Hepatocyte (in vitro differentiated cells): Measurements from ENCODE around the gene NGFR. TPM values are rescaled to one million over a fixed set of nuclear protein-coding genes. Genes with fewer than 3 reads are reported as not detected.

Source experiments
- DNase-seq: peaks from one replicate; pipeline ENCODE4 v3.0.0-alpha.2; 2016; ENCODE audit warnings: low spot score
- H2AFZ ChIP-seq: fragments of 200-600 bp; sonication (generic); 2 replicates; pipeline ENCODE4 v1.6.0; 2016; ENCODE audit warnings: antibody characterized with exemption, mild to moderate bottlenecking
- H3K27ac ChIP-seq: fragments of 200-600 bp; sonication (generic); 2 replicates; pipeline ENCODE4 v1.5.1; 2016; ENCODE audit warnings: mild to moderate bottlenecking
- H3K27me3 ChIP-seq: fragments of 200-600 bp; sonication (generic); 2 replicates; pipeline ENCODE4 v1.6.1; 2016
- H3K36me3 ChIP-seq: fragments of 200-600 bp; sonication (generic); replicated peaks from 2 replicates; pipeline ENCODE4 v1.5.1; 2016; ENCODE audit warnings: low read depth; ENCODE audit not compliant: insufficient read depth
- H3K4me1 ChIP-seq: fragments of 200-600 bp; sonication (generic); 2 replicates; pipeline ENCODE4 v1.5.1; 2016; ENCODE audit warnings: mild to moderate bottlenecking, moderate library complexity; ENCODE audit not compliant: insufficient read depth
- H3K4me2 ChIP-seq: fragments of 200-600 bp; sonication (generic); 2 replicates; pipeline ENCODE4 v1.6.0; 2016
- H3K4me3 ChIP-seq: fragments of 200-600 bp; sonication (generic); 2 replicates; pipeline ENCODE4 v1.5.1; 2016; ENCODE audit warnings: mild to moderate bottlenecking
- H3K79me2 ChIP-seq: fragments of 200-600 bp; sonication (generic); 2 replicates; pipeline ENCODE4 v1.6.0; 2017; ENCODE audit warnings: mild to moderate bottlenecking
- H3K9me2 ChIP-seq: fragments of 200-600 bp; sonication (generic); replicated peaks from 2 replicates; pipeline ENCODE4 v1.6.0; 2017; ENCODE audit warnings: mild to moderate bottlenecking; ENCODE audit not compliant: insufficient read depth
- H3K9me3 ChIP-seq: fragments of 200-600 bp; sonication (generic); 2 replicates; pipeline ENCODE4 v1.5.1; 2016; ENCODE audit warnings: low read depth, mild to moderate bottlenecking
- H4K20me1 ChIP-seq: fragments of 200-600 bp; sonication (generic); 2 replicates; pipeline ENCODE4 v1.6.0; 2016; ENCODE audit warnings: mild to moderate bottlenecking; ENCODE audit not compliant: insufficient read depth, poor library complexity, severe bottlenecking
- CTCF ChIP-seq: fragments of 200-600 bp; sonication (generic); IDR thresholded peaks from 2 replicates; pipeline ENCODE4 v1.5.1; 2016; ENCODE audit warnings: antibody characterized with exemption, mild to moderate bottlenecking; ENCODE audit not compliant: poor library complexity
- EZH2 ChIP-seq: fragments of 200-600 bp; sonication (generic); IDR thresholded peaks from 2 replicates; pipeline ENCODE4 v1.6.1; 2016; ENCODE audit warnings: antibody characterized with exemption, mild to moderate bottlenecking, borderline replicate concordance
- EZH2phosphoT487 ChIP-seq: fragments of 200-600 bp; sonication (generic); IDR thresholded peaks from one replicate; pipeline ENCODE4 v1.6.1; 2018; ENCODE audit warnings: antibody characterized with exemption, mild to moderate bottlenecking, low read depth, moderate library complexity; ENCODE audit not compliant: unreplicated experiment, severe bottlenecking
- WGBS: methylation state at CpG from one replicate; pipeline ENCODE4 v1.1.6; 2016; ENCODE audit warnings: low lambda C conversion rate; ENCODE audit errors: missing lambda C conversion rate; 5-methylcytosine and 5-hydroxymethylcytosine counted together
- polyA plus RNA-seq: library from polyadenylated mRNA; unstranded; fragments of >200 nt; fragmentation: Nextera tagmentation; extraction: Ambion mirVana; gene quantifications from 2 replicates; pipeline ENCODE4 v1.2.1, GENCODE V29; 2016
- total RNA-seq: library from RNA; depleted of rRNA; stranded (reverse); fragments of >200 nt; gene quantifications from 2 replicates; pipeline ENCODE4 v1.2.3, GENCODE V29; 2014

Gene NGFR
- total and polyA plus RNA-seq, 2 experiments from 2014 or later: 3.6 to 5.6 TPM

GRCh38 chr17:49520386-49521087, 25.4 kb downstream of the NGFR start:
- 92% methylated on average over 10 of the region's 10 CpGs for WGBS
- H4K20me1 ChIP-seq: no peaks in the 10 kb centered on the region

GRCh38 chr17:49521088-49521450, 26.0 kb downstream of the NGFR start:
- H3K27me3 ChIP-seq: no peaks in the 10 kb centered on the region
- H4K20me1 ChIP-seq: no peaks in the 10 kb centered on the region
- peaks cover 2% of the 10 kb centered on the region for H3K4me1 ChIP-seq
- 97% methylated on average over 8 of the region's 8 CpGs for WGBS
- H3K9me2 ChIP-seq: no peaks in the 10 kb centered on the region
- H3K4me2 ChIP-seq: no peak overlapping the region
- TF ChIP-seq EZH2: no peak
- no peak for TF ChIP-seq CTCF
- TF ChIP-seq EZH2phosphoT487: no peak
- H3K4me3 ChIP-seq: no peak overlapping the region
- H3K79me2 ChIP-seq: no peaks in the 10 kb centered on the region
- H3K27ac ChIP-seq: no peak overlapping the region
- no peaks in the 10 kb centered on the region for H3K36me3 ChIP-seq
- no peaks in the 10 kb centered on the region for H3K9me3 ChIP-seq
- no peak for DNase-seq
- H2AFZ ChIP-seq: no peak overlapping the region

More at GRCh38 chr17:49520386-49521087, 25.4 kb downstream of the NGFR start:
- H3K4me2 ChIP-seq: no peak overlapping the region
- no peak overlapping the region for H3K27ac ChIP-seq
- H3K36me3 ChIP-seq: no peaks in the 10 kb centered on the region
- no peak for DNase-seq
- H2AFZ ChIP-seq: no peak overlapping the region
- no peaks in the 10 kb centered on the region for H3K27me3 ChIP-seq
- peaks cover 8% of the 10 kb centered on the region for H3K4me1 ChIP-seq
- H3K4me3 ChIP-seq: no peak overlapping the region
- H3K79me2 ChIP-seq: no peaks in the 10 kb centered on the region
- TF ChIP-seq CTCF (no peak), EZH2 (no peak), EZH2phosphoT487 (no peak)
- H3K9me2 ChIP-seq: no peaks in the 10 kb centered on the region
- H3K9me3 ChIP-seq: no peaks in the 10 kb centered on the region

- no peaks in the 10 kb centered on the region for H3K9me2 ChIP-seq
- no peaks in the 10 kb centered on the region for H3K79me2 ChIP-seq
- TF ChIP-seq EZH2 (no peak), EZH2phosphoT487 (no peak), CTCF (no peak)
- no peak overlapping the region for H2AFZ ChIP-seq
- H3K27me3 ChIP-seq: no peaks in the 10 kb centered on the region
- 69% methylated on average over 15 of the region's 15 CpGs for WGBS
- no peaks in the 10 kb centered on the region for H3K36me3 ChIP-seq
- no peaks in the 10 kb centered on the region for H3K9me3 ChIP-seq
- no peak for DNase-seq
- no peak overlapping the region for H3K4me2 ChIP-seq
- H4K20me1 ChIP-seq: no peaks in the 10 kb centered on the region
- H3K27ac ChIP-seq: no peak overlapping the region
- no peaks in the 10 kb centered on the region for H3K4me1 ChIP-seq
- H3K4me3 ChIP-seq: no peak overlapping the region
These were observed 26.6 kb downstream of the NGFR start for GRCh38 chr17:49521471-49522356.
